BJ (cell line): ENCODE data around the gene SLC66A2. TPM values are rescaled to one million over a fixed set of nuclear protein-coding genes. Genes with fewer than 3 reads are reported as not detected.

Experiments used
- CTCF ChIA-PET: fragments of 350-600 bp; formaldehyde crosslinking; extraction: SDS; loops from one replicate; lab custom pipeline; 2021; ENCODE audit warnings: antibody characterized with exemption, inconsistent platforms; lab: Yijun Ruan, JAX
- POLR2A ChIA-PET: fragments of 300-600 bp; sonication (Branson Sonifier 250); formaldehyde crosslinking; extraction: SDS; loops from one replicate; lab custom pipeline; 2021; ENCODE audit warnings: antibody characterized with exemption; lab: Charles Lee
- DNase-seq: peaks from one replicate; pipeline ENCODE4 v3.0.0-alpha.2; 2011; ENCODE audit warnings: low read depth
- H3K27me3 ChIP-seq: 2 replicates; pipeline ENCODE4 v1.6.0; 2011; ENCODE audit warnings: low read length; ENCODE audit not compliant: control insufficient read depth, insufficient read depth
- H3K36me3 ChIP-seq: 2 replicates; pipeline ENCODE4 v1.5.1; 2011; ENCODE audit warnings: low read length; ENCODE audit not compliant: control insufficient read depth, insufficient read depth
- H3K4me3 ChIP-seq: 2 replicates; pipeline ENCODE4 v1.5.1; 2011; ENCODE audit warnings: low read depth, mild to moderate bottlenecking, control low read depth, low read length
- CTCF ChIP-seq: IDR thresholded peaks from 2 replicates; pipeline ENCODE4 v1.5.1; 2011; ENCODE audit warnings: low read depth, mild to moderate bottlenecking, control low read depth, inconsistent platforms, low read length, moderate library complexity; ENCODE audit not compliant: insufficient read depth
- polyA plus RNA-seq: library from polyadenylated mRNA; depleted of rRNA; stranded (reverse); fragments of >200 nt; gene quantifications from 2 replicates; pipeline ENCODE4 v1.2.3, GENCODE V29; 2011

SLC66A2 gene
- polyA plus RNA-seq, 1 experiment, result 26.4 TPM

DNA sequence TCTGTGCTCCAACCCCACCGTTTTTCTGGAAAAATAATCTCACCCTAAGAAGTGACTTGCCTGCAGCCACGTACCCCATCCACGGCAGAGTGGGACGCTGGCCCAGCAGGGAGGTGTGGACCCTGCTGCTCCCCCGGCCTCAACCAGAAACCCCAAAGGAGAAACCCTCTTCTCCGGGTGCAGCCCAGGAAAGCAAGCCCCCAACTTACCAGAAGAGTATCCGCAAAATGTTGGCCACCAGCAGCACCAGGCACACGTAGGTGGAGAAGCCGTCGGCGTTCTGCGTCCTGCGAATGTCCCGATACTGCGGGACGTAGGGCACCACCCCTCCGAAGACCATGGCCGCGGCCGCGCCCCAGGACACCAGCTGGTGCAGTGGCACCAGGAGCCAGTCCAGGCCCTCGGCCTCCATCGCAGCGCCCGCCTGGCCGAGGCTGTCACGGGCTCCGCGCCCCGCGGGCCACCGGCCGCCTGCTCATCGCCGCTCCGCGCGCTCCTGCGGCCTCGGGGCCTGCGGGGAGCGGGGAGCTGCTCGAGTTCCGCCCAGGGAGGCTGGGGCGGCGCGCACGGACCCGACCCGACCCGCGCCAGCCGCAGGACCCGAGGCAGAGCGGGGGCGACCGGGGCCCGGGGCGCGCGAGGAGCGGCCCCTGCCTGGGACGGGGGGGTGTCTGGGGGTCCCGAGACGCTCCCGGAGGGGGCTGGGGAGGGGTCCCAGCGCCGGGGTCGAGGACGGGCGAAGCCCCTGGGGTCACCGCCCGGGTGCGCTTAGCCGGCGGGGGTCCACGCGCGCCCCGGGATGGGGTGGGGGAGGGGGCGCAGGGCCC lies 725 bp downstream of the SLC66A2 start:
- ChIA-PET CTCF (interaction anchor here (0.7 to 1.6 kb wide), 3 partner anchors 10 to 37 kb away, joined by 3 to 6 read pairs (median 4); partner anchors contain the start of gene TXNL4A), POLR2A (no interaction called here)
- H3K4me3 ChIP-seq, result peak overlapping the region; percentile 90
- no peak for TF ChIP-seq CTCF
- peaks cover 8% of the 10 kb centered on the region for H3K36me3 ChIP-seq
- no peaks in the 10 kb centered on the region for H3K27me3 ChIP-seq
- DNase-seq, result no peak

DNA sequence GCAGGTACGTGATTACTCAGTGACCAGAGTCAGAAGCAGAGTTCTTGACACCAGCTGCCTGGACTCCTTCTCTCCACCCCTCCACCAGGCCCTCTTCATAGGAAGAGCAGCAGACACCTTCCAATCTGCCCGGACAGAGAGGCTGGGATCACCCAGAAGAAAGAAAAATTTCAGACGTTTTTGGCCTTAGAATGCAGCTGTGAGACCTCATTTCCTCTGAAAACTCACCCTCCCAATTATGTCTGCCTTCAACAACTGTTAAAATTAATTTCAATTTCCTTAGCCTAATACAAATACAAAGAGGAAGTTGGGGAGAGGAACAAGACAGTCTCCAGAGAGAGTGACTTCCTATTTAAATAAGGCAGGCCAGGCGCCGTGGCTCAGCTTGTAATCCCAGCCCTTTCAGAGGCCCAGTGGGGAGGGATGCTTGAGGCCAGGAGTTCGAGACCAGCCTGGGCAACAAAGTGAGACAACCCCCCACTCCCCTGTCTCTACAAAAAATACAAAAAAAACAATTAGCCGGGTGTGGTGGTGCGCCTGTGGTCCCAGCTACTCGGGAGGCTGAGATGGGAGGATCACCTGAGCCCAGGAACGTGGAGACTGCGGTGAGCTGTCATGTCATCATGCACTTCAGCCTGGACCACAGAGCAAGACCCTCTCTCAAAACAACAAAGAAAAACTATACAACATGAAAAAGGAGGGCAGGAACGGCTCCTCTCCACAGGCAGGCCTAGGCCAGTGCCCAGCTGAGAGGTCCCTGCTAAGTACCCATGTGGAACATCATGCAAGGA lies 1.6 kb downstream of the SLC66A2 start:
- Histone ChIP-seq H3K4me3 (peak overlapping the region; percentile 90), H3K36me3 (peaks cover 8% of the 10 kb centered on the region), H3K27me3 (no peaks in the 10 kb centered on the region)
- TF ChIP-seq CTCF, result no peak
- ChIA-PET CTCF (interaction anchor here (0.7 to 1.5 kb wide), 3 partner anchors 9 to 38 kb away, joined by 3 to 4 read pairs (median 4); partner anchors contain the start of gene TXNL4A), POLR2A (interaction anchor here (0.5 kb wide), 1 partner anchor 16 kb away, joined by 6 read pairs; no protein-coding TSS in a partner anchor)
- no peak for DNase-seq

- ChIA-PET POLR2A (interaction anchor here (0.5 kb wide), 1 partner anchor 15 kb away, joined by 6 read pairs; no protein-coding TSS in a partner anchor), CTCF (interaction anchor here (1.1 kb wide), 1 partner anchor 10 kb away, joined by 4 read pairs; no protein-coding TSS in a partner anchor)
- H3K36me3 ChIP-seq, result peaks cover 8% of the 10 kb centered on the region
- no peak overlapping the region for H3K4me3 ChIP-seq
- no peaks in the 10 kb centered on the region for H3K27me3 ChIP-seq
- TF ChIP-seq CTCF, result no peak
- no peak for DNase-seq
Measured at GRCh38 chr18:79948719-79949411, 2.6 kb downstream of the SLC66A2 start.

DNA sequence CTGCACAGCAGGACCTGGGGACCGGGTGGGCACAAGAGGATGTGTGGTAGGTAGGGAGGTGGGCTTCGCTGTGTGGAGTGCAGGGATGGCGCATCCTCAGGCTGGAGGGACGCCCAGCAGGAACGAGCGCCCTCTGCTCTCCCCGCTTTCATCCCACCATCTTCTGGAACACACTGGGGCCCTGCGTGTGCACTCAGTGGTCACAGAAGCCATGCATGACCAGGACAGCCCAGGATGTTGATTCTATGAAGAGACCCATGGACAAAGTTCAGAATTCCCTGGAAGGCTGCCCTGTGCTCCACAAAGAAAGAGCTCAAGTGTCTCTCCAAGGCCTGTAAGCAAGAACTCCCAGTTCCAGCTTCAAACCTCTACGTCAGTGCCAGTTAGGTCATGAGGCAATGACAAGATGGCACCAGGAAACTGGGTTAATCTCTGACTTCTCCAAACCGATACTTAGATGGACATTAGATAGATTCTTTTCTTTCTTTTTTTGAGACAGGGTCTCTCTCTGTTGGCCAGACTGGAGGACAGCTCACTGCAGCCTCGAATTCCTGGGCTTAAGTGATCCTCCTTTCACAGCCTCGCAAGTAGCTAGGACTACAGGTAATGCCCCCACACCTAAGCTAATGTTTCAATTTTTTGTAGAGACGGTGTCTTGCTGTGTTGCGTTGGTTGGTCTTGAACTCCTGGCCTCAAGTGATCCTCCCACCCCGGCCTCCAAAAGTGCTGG lies 3.4 kb downstream of the SLC66A2 start:
- TF ChIP-seq CTCF, result no peak
- POLR2A ChIA-PET, result interaction anchor here (0.6 kb wide), 1 partner anchor 12 kb away, joined by 3 read pairs; no protein-coding TSS in a partner anchor
- Histone ChIP-seq H3K27me3 (no peaks in the 10 kb centered on the region), H3K4me3 (no peak overlapping the region), H3K36me3 (peaks cover 8% of the 10 kb centered on the region)
- CTCF ChIA-PET, result interaction anchor here (1.1 kb wide), 1 partner anchor 13 kb away, joined by 5 read pairs; no protein-coding TSS in a partner anchor
- no peak for DNase-seq
